A549 (cell line): ENCODE data around the gene SLC1A1. TPM values are rescaled to one million over a fixed set of nuclear protein-coding genes. Genes with fewer than 3 reads are reported as not detected.

Source experiments
- ATAC-seq, 2 experiments: fragments of 200-7000 bp in 1 of 2; fragments of >200 bp in 1 of 2; cut with Nextera tagmentation in 1 of 2; cut with Tn5 transposase in 1 of 2; 3 replicates each; pipeline versions ENCODE4 v1.8.0 to v1.9.1; 2018 to 2020; ENCODE audit warnings: mild to moderate bottlenecking in 1 of 2, moderate library complexity in 1 of 2
- CTCF ChIA-PET: fragments of 300-600 bp; sonication (Branson Sonifier 250); formaldehyde crosslinking; extraction: SDS; loops from one replicate; lab custom pipeline; 2021; ENCODE audit warnings: antibody characterized with exemption, inconsistent platforms; lab: Yijun Ruan, JAX
- POLR2A ChIA-PET: fragments of 350-600 bp; formaldehyde crosslinking; extraction: SDS; loops from one replicate; lab custom pipeline; 2021; ENCODE audit warnings: antibody characterized with exemption, inconsistent platforms; lab: Yijun Ruan, JAX
- DNase-seq, 2 experiments: peaks; one replicate each; pipeline versions ENCODE4 v3.0.0 to v3.0.0-alpha.2; 2011 to 2016; ENCODE audit warnings: low read depth in 1 of 2, low spot score in 1 of 2
- FAIRE-seq: peaks from 2 replicates; lab custom pipeline; 2011; peaks lifted over from hg19 to GRCh38; lab: Jason Lieb, UNC
- H3K27ac ChIP-seq, 2 experiments: fragments of >200 bp; sonication (Bioruptor Twin); formaldehyde crosslinking; 3 replicates each; pipeline ENCODE4 v1.5.1; 2016 to 2017
- H3K4me1 ChIP-seq: fragments of >200 bp; sonication (Bioruptor Twin); formaldehyde crosslinking; 3 replicates; pipeline ENCODE4 v1.6.1; 2016
- H3K4me2 ChIP-seq: fragments of >200 bp; sonication (Bioruptor Twin); formaldehyde crosslinking; 3 replicates; pipeline ENCODE4 v1.6.1; 2016
- H3K4me3 ChIP-seq: fragments of >200 bp; sonication (Bioruptor Twin); formaldehyde crosslinking; 3 replicates; pipeline ENCODE4 v1.5.1; 2016
- H3K9me3 ChIP-seq: fragments of >200 bp; sonication (Bioruptor Twin); formaldehyde crosslinking; 3 replicates; pipeline ENCODE4 v1.6.1; 2016
- BCL3 ChIP-seq: fragments of >200 bp; sonication (Bioruptor Twin); formaldehyde crosslinking; IDR thresholded peaks from 3 replicates; pipeline ENCODE4 v1.6.1; 2016
- BHLHE40 ChIP-seq: IDR thresholded peaks from 2 replicates; pipeline ENCODE4 v1.6.1; 2012; ENCODE audit warnings: low read depth, low read length, inconsistent platforms
- CBX8 ChIP-seq: fragments of 200-600 bp; sonication (generic); IDR thresholded peaks from 2 replicates; pipeline ENCODE4 v1.6.1; 2016
- CHD2 ChIP-seq: fragments of 150-350 bp; IDR thresholded peaks from 2 replicates; pipeline ENCODE4 v1.6.1; 2014; ENCODE audit warnings: low read length; ENCODE audit not compliant: partially characterized antibody
- ESRRA ChIP-seq: fragments of 150-350 bp; IDR thresholded peaks from 2 replicates; pipeline ENCODE4 v1.6.1; 2014; ENCODE audit warnings: mild to moderate bottlenecking, low read length, borderline replicate concordance
- FOSL2 ChIP-seq, 2 experiments: fragments of 450-650 bp in 1 of 2; fragments of >200 bp in 1 of 2; sonication (Bioruptor Twin) in 1 of 2; formaldehyde crosslinking; IDR thresholded peaks; 2 replicates each; pipeline versions ENCODE4 v1.5.0 to v1.6.1; 2016 to 2020; ENCODE audit warnings: mild to moderate bottlenecking in 1 of 2, moderate library complexity in 1 of 2
- HDAC2 ChIP-seq: fragments of 200-600 bp; sonication (generic); IDR thresholded peaks from 2 replicates; pipeline ENCODE4 v1.6.1; 2016
- HMGXB4 ChIP-seq: fragments of 250-450 bp; sonication (Bioruptor Pico); IDR thresholded peaks from 2 replicates; pipeline ENCODE4 v1.5.0; 2021; ENCODE audit warnings: mild to moderate bottlenecking, moderate library complexity, borderline replicate concordance
- HOXA7 ChIP-seq: fragments of 250-450 bp; sonication (Bioruptor Pico); IDR thresholded peaks from 2 replicates; pipeline ENCODE4 v1.5.0; 2020; ENCODE audit warnings: mild to moderate bottlenecking, moderate library complexity
- RFX5 ChIP-seq: fragments of 450-650 bp; IDR thresholded peaks from 2 replicates; pipeline ENCODE4 v1.7.1; 2014; ENCODE audit warnings: antibody characterized with exemption, mild to moderate bottlenecking, moderate library complexity
- RNF2 ChIP-seq: fragments of 200-600 bp; sonication (generic); IDR thresholded peaks from 2 replicates; pipeline ENCODE4 v1.6.1; 2016; ENCODE audit warnings: low read depth, mild to moderate bottlenecking, antibody characterized with exemption, moderate library complexity, borderline replicate concordance
- SREBF2 ChIP-seq: fragments of 450-650 bp; IDR thresholded peaks from 2 replicates; pipeline ENCODE4 v1.6.1; 2014; ENCODE audit warnings: mild to moderate bottlenecking, moderate library complexity
- TFCP2L1 ChIP-seq: fragments of 250-450 bp; sonication (Bioruptor Pico); IDR thresholded peaks from 2 replicates; pipeline ENCODE4 v1.5.0; 2021; ENCODE audit warnings: mild to moderate bottlenecking
- WGBS: methylation state at CpG from one replicate; pipeline ENCODE4 v1.1.6; 2017; ENCODE audit errors: missing lambda C conversion rate; 5-methylcytosine and 5-hydroxymethylcytosine counted together
- polyA plus RNA-seq, 4 experiments: library from polyadenylated mRNA; depleted of rRNA in 3 of 4; stranded (reverse); fragments of >200 nt; fragmentation: RNase III in 1 of 4; extraction: RNeasy Plus Mini Kit Qiagen cat#74134 plus additional on column Dnase treatment in 1 of 4; gene quantifications; 2 replicates in 3 of 4; 3 replicates in 1 of 4; pipeline ENCODE4 v1.2.3, GENCODE V29; 2011 to 2017
- TF ChIP-seq, protein P1 (sequence below): IDR thresholded peaks from 2 replicates; pipeline ENCODE4 v1.6.1; 2012
- TF ChIP-seq, protein P2 (sequence below): fragments of 250-450 bp; sonication (Bioruptor Pico); IDR thresholded peaks from 2 replicates; pipeline ENCODE4 v1.5.0; 2020; ENCODE audit warnings: low read depth, mild to moderate bottlenecking, moderate library complexity

The SLC1A1 gene
- polyA plus RNA-seq, 2 of the 4 experiments (the other 2 are of a cell fraction) = 0.66 to 1.3 TPM

DNA sequence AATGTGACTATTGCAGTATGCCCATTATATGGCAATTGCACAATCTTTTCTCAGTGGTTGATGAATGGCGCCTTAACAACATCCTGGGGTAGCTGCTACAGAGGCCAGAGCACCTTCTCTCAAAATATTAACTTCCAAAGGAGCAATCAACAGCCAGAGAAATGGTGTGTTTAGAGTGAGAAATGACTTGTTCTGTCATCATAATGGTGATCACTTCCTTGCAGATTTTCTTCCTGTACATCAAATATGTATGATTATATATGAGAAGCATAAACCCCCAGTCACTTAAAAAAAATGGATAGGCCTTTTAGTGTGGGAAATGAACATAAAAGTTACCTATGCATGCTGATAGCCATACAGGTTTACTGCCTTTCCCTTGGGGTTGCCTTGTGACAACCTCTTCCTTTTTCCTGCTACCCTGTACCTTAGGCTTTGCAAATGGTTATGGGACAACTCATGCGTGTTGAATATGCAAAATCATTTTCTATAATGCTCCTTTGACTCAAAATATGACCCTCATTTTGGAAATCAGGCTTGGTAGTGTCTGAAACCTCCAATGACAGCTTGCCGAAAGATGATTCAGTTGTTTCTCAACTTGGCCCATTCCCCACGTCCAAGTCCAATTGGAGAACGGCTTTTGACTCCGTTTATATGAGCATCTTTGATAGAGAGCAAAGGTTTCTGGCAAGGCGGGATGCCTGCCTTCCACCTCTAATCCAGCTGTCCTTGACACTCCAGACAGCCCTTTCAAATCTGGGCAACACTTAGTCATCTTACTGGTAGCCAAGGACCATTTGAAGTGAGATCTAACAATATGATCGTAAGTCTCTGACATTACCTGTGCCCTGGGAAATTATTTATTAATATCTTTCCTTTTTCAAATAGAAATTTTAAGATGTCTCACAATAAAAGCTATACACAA, 69.3 kb downstream of the SLC1A1 start:
- no peak overlapping the region for H3K4me2 ChIP-seq
- TF ChIP-seq HOXA7 (no peak), BCL3 (no peak), ESRRA (no peak), HMGXB4 (CRISPR knock-in tag) (no peak)
- ChIA-PET POLR2A (no interaction called here), CTCF (interaction anchor here (2.2 kb wide), 1 partner anchor 11 kb away, joined by 6 read pairs; no protein-coding TSS in a partner anchor)
- ATAC-seq (no peak), FAIRE-seq (no peak), DNase-seq (no peak)
- no peak overlapping the region for H3K4me3 ChIP-seq
- peaks cover 5% of the 10 kb centered on the region; the same call in 1 of the 3 replicates for H3K4me1 ChIP-seq
- H3K27ac ChIP-seq = no peak overlapping the region
- WGBS = 72% methylated on average over 8 of the region's 8 CpGs
- no peaks in the 10 kb centered on the region for H3K9me3 ChIP-seq

- WGBS = 55% methylated on average over 2 of the region's 2 CpGs
- ChIA-PET CTCF (interaction anchor here (0.6 kb wide), 1 partner anchor 1941 kb away, joined by 4 read pairs; no protein-coding TSS in a partner anchor), POLR2A (no interaction called here)
- Histone ChIP-seq H3K4me3 (no peak overlapping the region), H3K4me1 (no peaks in the 10 kb centered on the region), H3K27ac (no peak overlapping the region), H3K4me2 (no peak overlapping the region), H3K9me3 (no peaks in the 10 kb centered on the region)
- FAIRE-seq (no peak), DNase-seq (no peak), ATAC-seq (no peak)
- TF ChIP-seq RNF2 (no peak), HOXA7 (no peak), CBX8 (no peak), TFCP2L1 (CRISPR knock-in tag) (no peak), FOSL2 (IDR thresholded peaks at IDR 0.05) (no peak), FOSL2 (CRISPR knock-in tag; IDR thresholded peaks at IDR 0.05) (no peak), HDAC2 (no peak), BCL3 (no peak), CHD2 (no peak), RFX5 (no peak)
- TF ChIP-seq, protein P1, sequence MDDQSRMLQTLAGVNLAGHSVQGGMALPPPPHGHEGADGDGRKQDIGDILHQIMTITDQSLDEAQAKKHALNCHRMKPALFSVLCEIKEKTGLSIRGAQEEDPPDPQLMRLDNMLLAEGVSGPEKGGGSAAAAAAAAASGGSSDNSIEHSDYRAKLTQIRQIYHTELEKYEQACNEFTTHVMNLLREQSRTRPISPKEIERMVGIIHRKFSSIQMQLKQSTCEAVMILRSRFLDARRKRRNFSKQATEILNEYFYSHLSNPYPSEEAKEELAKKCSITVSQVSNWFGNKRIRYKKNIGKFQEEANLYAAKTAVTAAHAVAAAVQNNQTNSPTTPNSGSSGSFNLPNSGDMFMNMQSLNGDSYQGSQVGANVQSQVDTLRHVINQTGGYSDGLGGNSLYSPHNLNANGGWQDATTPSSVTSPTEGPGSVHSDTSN = no peak
- TF ChIP-seq, protein P2, sequence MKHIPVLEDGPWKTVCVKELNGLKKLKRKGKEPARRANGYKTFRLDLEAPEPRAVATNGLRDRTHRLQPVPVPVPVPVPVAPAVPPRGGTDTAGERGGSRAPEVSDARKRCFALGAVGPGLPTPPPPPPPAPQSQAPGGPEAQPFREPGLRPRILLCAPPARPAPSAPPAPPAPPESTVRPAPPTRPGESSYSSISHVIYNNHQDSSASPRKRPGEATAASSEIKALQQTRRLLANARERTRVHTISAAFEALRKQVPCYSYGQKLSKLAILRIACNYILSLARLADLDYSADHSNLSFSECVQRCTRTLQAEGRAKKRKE (CRISPR knock-in tag) = no peak
These were observed 72.8 kb downstream of the SLC1A1 start for GRCh38 chr9:4563105-4563504.

DNA sequence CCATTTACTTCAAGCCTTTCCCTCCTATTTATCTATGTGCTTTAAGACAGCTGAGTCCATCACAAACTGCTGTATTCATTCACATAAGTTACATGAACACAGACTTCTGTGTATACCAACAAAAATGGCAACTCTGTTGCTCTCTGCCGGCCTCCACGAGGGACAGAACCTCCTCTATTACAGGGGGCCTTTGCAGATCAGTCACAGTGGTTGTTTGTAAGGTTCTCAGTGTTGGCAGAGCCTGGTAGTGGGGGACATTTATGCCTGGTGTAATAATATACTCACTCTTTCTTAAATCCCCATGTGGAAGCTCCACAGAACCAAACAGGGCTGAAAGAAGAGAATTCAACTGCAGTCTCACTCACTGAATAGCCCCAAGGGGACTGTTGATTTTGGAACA, 76.5 kb downstream of the SLC1A1 start:
- ATAC-seq = no peak
- 49% methylated on average over 2 of the region's 2 CpGs for WGBS
- CTCF ChIA-PET = no interaction called here

More for the DNA sequence above, 76.5 kb downstream of the SLC1A1 start:
- POLR2A ChIA-PET = no interaction called here
- no peak for DNase-seq
- Histone ChIP-seq H3K4me1 (no peaks in the 10 kb centered on the region), H3K9me3 (no peaks in the 10 kb centered on the region), H3K4me3 (no peak overlapping the region), H3K4me2 (no peak overlapping the region), H3K27ac (no peak overlapping the region)
- TF ChIP-seq BHLHE40 (no peak), BCL3 (no peak), SREBF2 (no peak)
- TF ChIP-seq, protein P1 = no peak
- no peak for FAIRE-seq
